Cortex of kidney (tissue), 1 donor: Measurements from ENCODE around the gene EHBP1L1.
"Not testable (repeated sequence)": the region's sequence is repeated elsewhere in the genome, so short reads cannot be mapped to it uniquely, and the experiment has no call there.

Experiments
- DNase-seq: peaks from one replicate; lab custom pipeline; 2025; lab: John Stamatoyannopoulos, UW

Gene EHBP1L1

DNA sequence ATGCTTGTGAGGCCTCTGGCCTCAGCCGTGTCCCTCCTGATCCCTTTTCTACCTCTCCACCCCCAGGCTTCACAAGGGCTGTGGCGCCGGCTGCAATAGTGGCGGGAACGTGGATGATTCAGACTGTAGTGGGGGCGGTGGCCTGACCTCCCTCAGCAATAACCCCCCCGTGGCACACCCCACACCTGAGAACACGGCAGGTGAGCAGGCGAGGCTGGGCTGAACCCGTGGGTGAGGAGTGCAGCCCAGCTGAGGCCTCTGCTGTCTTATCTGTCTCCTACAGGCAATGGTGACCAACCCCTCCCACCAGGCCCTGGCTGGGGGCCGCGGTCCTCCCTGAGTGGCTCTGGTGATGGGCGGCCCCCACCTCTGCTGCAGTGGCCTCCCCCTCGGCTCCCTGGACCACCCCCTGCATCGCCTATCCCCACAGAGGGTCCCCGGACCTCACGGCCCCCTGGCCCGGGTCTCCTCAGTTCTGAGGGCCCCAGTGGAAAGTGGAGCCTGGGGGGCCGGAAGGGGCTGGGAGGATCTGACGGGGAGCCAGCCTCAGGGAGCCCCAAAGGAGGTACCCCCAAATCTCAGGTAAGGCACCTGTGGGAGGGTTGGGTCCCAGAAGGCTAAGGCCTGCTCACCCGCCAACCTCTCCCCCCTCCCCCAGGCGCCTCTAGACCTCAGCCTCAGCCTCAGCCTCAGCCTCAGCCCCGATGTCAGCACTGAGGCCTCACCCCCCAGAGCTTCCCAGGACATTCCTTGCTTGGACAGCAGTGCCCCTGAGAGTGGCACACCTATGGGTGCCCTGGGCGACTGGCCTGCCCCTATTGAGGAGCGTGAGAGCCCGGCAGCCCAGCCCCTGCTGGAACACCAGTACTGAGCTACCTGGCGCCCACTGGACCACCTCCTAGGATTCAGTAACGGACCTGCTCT, 60.5 kb downstream of the EHBP1L1 start:
- no peak for DNase-seq

DNA sequence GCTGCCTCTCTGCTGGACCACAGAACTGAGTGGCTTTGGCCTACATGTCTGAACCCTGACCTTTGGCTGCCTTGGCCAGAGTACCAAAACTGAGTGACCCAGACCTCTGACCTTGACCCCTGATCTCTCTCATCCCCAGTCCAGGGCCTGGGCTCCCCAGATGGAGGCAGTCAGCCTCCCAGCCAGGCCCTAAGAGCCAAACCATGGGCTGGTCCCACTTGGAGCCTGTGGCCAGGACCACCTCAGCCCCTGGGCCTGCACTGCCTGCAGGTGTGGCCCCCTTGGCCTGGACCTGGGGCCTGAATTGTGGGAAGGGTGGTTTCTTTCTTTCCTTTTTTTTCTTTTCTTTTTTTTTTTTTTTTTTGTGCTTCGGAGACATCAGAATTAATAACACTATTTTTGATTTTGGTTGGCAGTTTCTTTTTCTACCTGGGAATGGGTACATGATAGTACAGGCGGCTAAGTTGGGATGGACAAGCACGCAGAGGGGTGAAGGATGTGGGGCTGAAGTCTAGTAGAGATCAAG, 61.2 kb downstream of the EHBP1L1 start:
- DNase-seq, result no peak

DNA sequence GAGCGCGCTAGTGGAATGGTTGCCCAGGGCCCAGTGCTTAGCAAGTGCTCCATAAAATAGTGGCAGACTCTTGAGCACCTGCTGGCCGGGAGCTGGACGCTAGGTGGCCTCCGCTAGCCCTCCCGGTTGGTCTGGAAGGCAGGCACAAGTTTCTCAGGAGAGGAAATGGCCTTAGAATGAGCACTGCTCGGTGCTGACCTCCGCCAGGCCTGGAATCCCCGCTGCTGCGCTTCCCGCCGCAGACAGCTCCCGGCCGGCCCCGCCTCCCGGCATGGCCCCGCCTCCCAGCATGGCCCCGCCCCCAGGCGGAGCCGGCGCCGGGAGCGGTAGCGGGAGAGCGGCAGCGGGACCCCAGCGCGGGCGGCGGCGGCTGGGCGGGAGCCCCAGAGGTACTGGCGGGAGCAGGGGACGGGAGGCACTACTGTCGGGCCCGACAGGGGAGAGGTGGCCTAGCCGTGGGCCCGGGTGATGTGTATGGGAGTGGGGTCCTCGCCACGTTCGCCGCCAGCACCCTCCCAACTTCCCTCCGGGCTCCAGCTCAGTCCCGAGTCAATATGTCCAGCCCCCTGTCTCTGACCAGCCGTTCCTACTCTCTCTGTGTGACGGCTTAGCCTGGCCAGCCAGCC, 62.1 kb downstream of the EHBP1L1 start, which contains the start of gene SIPA1:
TSS of gene SIPA1 (plus strand) at position 308 of the 626 bp plus-strand sequence. CDS start 2,821 bp downstream, outside the sequence.
- no peak for DNase-seq

DNA sequence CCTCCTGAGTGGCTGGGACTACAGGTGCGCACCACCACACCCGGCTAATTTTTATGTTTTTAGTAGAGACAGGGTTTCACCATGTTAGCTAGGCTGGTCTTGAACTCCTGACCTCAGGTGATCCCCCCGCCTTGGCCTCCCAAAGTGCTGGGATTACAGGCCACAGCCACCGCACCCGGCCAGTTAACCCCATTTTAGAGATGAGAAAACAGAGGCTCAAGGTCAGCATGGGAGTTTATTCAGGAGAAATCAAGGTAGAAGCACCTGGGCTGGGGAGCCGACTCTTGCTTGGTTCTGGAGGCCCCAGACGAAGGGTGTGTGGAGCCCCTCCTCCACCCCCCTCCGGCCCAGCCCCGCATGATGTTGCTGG, 63.4 kb downstream of the EHBP1L1 start:
- not testable (repeated sequence) for DNase-seq

DNA sequence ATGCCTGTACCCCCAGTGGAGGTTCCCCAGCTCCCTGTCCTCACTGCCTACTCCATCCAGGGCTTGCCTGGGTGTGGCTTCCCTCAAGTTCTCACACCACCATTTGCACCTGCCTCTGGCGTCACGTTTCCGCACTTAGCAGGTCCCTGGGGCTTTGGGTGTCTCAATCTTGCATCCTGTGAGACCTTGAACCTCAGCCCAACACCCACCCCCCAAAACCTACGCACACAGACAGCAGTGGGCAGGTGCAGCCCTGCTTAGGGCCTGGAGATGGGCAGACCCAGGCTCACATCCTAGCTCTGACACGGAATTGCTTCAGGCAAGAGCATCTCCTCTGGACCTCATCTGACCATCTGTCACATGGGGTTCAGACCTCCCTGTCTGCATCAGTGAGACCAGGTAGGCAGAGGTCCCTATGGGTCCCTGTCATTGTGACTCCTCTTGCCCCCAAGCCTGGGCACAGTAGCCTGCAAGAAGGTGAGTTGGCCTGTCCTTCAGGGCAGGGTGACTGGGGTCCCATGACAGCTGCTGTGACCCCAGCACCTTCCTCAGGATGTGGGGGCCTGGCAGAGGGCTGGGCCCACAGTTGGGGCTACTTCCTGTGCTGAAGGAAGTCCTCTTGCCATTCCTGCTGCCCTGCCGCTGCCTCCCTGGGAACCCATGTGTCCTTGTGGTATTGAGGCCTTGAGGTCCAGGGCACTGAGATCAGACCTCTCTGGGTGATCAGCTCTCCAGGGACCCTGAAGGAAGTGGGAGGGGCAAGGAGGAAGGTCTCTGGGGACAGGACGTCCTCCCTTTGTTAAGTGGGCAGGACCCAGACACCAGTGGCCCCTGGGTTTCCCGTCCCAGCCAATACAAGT, 64.0 kb downstream of the EHBP1L1 start:
- DNase-seq, result no peak

DNA sequence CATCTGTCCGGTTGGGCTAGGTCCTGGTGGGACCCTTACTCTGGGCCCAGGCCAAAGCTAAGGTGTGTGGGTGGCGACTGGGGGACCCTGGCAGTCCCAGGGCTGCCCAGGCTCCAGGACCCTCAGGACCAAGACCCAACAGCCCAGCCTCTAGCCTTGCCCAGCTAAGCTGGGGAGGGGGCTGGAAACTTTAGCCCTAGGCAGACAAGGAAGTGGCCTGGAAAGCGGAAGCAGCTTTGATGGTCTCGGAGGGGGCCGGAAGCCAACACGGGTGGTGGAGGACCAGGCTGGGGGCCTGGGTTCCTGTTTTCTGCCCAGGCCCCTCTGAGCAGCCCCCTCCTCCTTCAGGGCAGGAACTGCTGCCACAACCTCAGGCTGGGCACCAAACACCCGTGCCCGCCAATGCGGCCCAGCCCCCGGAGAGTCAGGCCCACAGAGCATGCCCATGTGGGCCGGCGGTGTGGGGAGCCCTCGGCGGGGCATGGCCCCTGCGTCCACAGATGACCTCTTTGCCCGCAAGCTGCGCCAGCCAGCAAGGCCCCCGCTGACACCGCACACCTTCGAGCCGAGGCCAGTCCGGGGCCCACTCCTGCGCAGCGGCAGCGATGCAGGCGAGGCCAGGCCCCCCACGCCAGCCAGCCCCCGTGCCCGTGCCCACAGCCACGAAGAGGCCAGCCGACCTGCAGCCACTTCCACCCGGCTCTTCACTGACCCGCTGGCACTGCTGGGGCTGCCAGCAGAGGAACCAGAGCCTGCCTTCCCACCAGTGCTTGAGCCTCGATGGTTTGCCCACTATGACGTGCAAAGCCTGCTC, 64.8 kb downstream of the EHBP1L1 start:
- DNase-seq, result no peak

DNA sequence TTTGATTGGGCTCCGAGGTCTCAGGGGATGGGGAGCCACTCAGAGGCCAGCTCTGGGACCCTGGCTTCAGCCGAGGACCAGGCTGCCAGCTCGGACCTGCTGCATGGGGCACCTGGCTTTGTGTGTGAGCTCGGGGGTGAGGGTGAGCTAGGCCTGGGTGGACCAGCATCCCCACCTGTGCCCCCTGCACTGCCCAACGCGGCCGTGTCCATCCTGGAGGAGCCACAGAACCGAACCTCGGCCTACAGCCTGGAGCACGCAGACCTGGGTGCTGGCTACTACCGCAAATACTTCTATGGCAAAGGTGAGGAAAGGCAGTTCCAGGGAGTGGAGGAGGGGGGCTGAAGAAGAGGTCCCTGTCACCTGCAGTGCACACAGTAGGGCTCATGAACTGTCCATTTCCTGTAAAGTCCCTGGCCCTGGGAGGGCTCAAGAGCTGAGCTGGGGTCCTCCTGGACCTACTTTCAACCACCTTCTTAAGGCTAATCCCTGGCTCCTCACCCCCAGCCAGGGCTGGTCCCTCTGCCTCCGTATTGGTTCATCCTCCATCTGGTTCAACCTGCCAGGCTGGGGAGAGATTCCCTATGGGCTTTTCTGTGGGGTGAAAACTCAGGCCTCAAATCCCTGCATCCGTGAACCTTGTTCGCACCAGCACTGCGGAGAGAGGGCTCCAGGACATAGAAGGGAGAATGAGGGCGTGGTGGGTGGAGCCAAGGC, 65.6 kb downstream of the EHBP1L1 start:
- DNase-seq, result no peak
